NCI-H2196 (cell line): ENCODE results near the gene SORD.
A peak's percentile ranks its signal among the peaks of the same experiment; 100 is the strongest.

ENCODE experiments used
- DNase-seq: peaks from one replicate; lab custom pipeline; 2025; ENCODE audit not compliant: unreplicated experiment; lab: John Stamatoyannopoulos, UW

The SORD gene

DNA sequence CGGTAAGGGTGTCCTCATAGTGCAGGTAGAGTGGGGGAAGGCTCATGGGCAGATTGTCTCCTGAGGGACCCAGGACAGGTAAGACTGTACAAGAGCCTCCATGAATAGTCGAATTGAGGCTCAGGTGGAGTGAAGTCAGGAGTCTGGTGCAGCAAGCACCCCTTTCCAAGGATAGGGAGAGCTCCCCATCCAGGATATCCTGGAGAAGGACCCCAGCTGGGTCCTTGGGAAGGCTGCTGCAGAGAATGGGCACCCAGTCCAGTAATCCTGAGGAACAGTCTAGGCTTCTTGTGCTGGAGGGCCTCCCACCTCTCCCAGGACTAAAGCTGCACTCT, 91.7 kb downstream of the SORD start:
- DNase-seq = no peak

DNA sequence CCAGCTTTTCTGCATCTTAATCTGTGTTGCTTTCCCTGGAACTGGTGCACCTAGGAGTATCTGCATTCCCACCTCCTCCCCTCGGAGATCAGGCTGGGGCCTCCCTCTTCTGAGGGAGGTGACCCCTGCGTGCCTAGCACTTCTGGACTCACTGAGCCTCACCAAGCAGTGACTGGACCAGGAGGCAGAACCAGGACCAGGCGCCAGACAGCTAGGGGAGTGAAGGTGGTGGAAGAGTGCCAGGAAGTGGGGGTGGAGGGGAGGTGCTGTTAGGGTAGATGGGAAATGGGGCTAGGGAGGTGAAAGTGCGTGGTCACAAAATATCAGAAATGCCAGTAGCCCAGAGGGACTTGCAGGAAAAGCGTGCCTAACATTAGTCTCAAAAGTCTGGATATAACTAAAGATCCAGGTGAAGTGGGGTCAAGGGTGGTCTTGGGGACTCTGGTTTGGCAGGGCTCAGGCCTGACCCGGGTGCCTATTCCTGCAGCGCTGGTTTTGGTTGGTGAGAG, 92.4 kb downstream of the SORD start:
- DNase-seq = no peak

DNA sequence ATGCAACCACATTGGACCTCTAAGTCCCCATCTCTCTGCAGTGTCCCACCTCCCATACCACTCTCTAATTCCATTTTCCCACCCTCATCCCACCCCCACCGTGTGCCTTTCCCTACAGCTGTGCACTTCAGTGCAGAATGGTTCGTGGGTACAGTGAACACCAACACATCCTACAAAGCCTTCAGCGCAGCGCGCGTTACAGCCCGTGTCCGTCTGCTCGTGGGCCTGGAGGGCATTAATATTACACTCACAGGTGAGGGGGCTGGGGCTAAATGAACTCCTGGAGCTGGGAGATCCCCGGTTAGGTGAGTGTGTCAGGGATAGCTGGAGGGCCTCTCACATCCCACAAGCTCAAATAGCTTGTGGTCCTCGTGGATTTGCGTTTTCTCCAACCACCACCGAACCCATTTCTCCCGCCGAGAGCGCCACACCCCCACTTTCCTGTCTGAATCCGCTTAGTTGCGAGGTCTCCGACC, 93.0 kb downstream of the SORD start:
- no peak for DNase-seq

DNA sequence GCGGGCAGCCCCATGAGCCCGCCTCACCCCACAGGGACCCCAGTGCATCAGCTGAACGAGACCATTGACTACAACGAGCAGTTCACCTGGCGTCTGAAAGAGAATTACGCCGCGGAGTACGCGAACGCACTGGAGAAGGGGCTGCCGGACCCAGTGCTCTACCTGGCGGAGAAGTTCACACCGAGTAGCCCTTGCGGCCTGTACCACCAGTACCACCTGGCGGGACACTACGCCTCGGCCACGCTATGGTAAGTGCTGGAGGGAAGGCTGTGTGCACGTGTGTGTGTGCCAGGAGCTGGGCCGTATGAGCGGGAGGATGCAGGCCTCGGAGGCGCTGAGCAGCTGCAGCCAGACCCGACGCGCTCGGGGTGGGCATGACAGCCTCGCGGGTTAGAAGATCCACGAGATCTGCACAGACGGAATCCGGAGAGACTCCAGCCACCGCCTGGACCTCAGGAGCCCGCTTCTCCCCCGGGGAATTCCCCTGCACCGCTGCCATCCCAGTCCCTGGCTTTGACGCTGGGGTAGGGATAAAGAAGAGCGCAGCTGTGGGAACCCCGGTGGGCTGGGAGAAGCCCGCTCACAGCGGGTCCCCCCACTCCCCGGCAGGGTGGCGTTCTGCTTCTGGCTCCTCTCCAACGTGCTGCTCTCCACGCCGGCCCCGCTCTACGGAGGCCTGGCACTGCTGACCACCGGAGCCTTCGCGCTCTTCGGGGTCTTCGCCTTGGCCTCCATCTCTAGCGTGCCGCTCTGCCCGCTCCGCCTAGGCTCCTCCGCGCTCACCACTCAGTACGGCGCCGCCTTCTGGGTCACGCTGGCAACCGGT, 93.7 kb downstream of the SORD start:
- no peak for DNase-seq

DNA sequence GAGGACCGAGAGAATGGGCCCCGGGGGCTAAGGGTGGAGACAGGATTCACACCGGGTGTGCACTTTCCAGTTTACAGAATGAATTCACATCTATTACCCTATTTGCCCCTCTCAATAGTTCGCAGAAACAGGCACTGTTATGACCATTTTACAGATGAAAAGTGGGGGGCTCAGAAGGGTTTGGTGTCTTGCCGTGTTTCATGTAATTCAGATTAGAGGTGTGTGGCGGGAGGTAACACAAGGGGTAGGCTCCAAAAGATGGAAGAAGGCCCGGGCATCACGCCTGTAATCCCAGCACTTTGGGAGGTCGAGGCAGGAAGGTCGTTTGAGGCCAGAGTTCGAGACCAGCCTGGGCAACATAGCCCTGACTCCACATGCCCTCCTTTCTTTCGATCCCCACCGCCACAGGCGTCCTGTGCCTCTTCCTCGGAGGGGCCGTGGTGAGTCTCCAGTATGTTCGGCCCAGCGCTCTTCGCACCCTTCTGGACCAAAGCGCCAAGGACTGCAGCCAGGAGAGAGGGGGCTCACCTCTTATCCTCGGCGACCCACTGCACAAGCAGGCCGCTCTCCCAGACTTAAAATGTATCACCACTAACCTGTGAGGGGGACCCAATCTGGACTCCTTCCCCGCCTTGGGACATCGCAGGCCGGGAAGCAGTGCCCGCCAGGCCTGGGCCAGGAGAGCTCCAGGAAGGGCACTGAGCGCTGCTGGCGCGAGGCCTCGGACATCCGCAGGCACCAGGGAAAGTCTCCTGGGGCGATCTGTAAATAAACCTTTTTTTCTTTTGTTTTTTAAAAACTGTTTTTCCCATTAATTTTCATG, 94.5 kb downstream of the SORD start:
- DNase-seq = no peak

DNA sequence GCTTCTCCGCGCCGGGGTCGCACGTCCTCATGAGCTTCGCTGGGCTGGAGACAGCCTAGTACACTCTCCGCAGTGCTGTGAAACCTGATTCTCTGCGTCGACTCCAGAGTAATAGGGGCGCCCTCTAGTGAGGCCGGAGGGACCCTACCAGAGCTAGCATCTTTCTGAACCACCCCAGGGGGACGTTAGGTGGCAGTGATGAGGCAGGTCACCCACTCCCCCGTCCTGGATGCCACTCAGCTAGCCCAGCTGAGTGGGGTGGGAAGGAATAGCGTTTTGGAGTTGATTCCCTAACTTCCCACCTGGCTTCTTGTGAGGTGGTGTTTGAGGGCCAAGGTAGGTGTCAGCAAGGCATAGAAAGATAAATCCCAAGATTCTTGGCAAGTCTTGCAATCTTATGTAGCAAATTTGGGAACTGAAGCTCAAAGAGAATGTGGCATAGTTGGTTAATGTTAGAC, 95.2 kb downstream of the SORD start:
- peak; percentile 68 for DNase-seq

DNA sequence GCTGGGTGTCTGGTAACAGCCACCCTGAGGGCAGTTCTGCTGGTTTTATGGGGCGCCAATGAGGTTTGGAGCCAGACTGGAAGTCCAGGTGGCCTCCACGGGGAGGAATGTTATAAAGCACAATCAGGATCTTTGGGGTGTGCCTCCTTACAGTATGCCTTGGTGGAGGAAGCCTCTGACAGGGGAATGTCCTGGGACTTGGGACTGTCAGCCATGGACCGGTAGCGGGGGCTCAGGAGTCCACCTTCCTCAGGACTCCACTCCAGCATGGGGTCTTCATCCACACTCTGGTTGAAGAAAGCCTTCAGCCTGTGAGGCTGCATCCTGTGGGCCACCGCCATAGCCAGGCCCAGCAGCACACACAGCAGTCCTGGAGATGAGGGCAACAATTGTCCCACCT, 96.0 kb downstream of the SORD start:
- no peak for DNase-seq

DNA sequence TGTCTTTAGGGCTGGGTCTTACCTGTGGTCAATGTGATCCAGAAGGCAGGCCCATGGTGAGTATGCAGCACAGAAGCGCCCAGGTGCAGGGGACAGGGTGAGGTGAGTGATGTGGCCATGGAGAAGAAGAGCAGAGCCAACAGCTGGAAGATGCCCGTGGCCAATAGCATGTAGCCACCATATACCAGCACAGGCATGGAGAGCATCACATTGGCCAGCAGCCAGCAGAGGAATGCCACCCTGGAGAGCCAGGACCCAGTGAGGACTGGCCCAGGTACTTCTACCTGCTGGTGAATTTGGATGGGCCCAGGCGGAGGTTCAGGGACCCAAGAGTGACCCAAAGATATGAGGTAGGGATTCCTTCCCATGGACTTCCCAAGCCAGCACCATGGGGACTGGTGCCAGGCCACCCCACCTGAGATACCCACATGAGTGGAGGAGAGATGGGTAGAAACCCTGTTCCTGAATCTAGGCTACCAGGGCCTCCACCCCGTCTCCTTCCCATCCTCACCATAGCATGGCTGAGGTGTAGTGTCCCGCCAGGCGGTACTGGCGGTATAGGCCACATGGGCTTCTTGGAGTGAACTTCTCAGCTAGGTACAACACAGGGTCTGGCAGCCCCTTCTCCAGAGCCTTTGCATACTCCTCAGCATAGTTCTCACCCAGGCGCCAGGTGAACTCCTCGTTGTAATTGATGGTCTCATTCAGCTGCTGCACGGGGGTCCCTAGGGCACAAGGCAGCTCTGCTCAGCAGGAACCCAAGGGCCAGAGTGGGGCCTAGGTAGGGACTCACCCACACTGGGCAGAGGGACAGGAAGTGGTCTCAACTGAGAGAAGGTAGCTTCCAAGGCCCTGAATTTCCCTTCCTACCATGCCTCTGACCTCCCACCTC, 97.3 kb downstream of the SORD start:
- no peak for DNase-seq

DNA sequence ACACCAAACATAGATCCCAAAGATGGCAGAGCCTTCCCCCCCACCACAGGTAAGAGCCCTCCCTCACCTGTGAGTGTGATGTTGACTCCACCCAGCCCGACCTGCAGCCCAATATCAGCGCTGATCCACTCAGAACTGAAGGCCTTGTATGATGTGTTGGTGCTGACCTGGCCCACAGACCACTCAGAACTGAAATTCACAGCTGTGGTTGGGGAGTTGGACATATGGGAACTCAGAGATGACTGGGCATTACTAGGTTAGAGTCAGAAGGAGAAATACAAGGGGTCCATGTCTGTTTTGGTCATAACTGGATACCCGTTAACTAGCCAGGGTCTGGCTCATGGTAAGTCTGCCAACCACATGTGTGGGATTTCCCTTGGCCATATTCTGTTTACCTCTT, 98.0 kb downstream of the SORD start:
- no peak for DNase-seq

DNA sequence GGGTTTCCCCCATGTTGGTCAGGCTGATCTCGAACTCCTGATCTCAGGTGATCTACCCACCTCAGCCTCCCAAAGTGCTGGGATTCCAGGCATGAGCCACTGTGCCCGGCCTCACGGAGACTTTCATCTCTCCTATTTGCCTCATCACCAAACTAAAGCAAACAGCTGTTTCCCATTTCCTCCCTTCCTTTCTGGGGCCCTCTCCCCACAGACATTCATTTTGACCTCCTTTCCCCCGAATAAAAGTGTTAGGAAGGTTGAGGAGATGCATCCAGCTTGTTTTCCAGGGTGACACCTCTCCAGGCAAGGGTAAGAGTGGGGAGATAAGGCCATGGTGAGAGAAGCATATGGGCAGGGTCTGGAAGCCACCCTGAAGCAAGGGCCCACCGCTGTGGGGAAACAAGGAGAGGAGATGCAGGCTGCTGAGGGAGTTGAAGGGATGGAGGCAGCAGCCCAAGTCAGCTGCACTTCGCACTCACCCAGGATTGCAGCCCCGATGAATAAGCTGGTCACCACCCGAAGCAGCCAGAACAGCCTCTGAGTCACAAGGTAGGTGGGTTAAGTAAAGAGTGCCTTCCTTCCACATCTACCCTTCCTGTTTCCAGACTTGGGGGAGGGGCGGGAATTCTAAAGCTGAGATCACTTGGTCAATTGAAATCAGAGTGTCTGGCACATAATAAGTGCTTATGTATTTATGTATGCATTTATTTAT, 98.9 kb downstream of the SORD start:
- no peak for DNase-seq

DNA sequence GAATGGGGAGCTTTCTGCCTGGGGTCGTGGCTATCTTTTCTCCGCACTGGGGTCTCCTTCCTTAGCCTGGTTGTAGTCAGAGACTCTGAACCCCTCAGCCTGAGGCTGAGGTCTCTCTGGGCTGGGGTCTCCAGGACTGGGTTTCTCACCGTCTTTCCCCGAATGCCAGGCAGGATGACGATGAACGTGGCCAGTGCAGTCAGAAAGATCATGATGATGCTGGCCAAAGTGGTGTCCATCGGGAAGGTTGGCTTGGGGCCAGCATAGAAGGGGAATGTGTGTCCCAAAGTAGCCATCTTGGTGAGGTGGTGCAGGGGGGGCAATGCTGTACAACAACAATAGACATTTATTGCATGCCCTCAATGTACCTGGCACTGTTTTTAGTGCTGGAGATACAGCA, 99.7 kb downstream of the SORD start:
- no peak for DNase-seq

DNA sequence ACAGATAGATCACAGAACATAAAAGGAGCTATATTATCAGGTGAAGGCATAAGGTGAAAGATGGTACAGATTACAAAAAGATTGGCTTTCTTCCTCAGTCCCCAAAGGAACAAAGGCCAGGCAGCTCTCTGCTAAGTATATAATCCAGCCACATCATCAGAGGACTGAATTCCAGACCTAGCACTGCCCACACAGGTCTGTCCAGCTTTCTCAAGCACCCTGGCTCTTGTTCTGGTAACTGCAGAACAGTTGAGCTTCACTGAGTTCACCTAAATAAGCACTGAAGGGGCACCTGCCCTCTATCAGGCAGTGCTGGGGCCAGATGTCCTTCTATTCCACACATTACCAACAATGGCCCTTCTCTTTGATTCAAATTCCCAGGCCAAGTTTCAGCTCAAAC, 100.4 kb downstream of the SORD start:
- DNase-seq = no peak

DNA sequence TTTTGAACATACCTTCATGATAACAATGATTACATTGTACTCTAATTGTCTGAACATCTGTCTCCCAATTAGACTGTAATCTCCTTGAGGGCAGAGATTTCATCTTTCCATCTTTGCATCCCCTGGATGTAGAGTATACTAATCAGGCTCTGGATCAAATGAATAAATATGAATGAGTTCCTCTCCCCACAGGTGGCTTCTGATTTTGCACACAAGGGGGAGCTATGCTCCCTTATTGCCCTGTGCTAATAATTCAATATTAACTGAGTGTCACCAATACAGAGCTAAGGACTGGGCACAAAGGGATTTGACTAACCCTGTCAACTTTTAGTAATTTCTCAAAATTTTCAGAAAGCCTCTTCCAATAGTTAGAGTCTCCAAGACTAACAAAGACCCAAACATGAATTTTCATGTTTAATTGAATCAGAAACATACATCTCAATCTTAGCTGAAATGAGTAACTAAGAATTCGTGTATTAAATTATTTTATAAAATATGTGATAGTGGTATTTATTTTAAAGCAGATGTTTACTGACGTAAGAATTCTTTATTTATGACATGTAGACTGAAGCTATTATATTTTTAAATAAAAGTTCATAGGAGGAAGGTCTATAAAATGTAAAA, 103.7 kb downstream of the SORD start:
- DNase-seq = no peak
